Germinal center (tissue), 1 donor: ENCODE results near the gene GP9.
"Not testable (repeated sequence)": the region's sequence is repeated elsewhere in the genome, so short reads cannot be mapped to it uniquely, and the experiment has no call there.

ENCODE experiments used
- DNase-seq: peaks from one replicate; pipeline ENCODE4 v3.0.0; 2012; ENCODE audit warnings: mixed read lengths, low spot score

The GP9 gene

DNA sequence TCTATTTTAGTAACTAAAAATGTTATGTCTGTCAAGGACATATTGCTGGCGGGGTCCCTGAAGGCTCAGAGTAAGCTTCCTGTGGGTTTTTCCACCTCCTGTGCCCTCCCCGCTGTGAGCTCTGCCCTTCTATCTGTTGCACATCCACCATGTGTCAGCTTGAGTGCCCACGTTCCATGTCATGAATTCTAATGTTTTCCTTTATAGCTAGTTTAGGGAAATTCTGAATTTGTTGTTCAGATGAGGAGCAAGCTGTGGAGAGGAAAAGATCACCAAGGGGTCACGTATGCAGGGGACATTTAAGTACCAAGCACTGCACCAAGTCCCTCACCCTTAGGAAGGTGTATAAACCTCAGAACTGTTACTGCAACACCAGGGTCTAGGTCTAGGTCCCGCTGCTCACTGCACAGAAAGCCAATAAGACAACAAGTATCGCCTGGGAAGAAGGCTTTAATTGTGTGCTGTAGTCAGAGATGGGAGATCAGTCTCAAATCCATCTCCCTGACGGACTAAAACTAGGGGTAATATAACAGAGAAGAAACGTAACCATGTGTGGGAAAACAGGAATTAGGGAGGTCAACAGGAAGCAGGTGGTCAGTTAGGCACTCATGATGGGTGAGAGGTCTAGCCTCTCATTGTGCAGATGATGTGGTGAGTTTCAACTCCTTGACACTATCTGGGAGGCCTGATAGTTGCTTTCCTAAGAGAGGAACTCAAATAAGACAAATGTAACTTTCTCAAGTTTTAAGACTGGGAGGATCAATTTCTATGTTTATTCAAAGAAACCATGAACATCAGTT, 9.7 kb downstream of the GP9 start:
- DNase-seq = no peak

DNA sequence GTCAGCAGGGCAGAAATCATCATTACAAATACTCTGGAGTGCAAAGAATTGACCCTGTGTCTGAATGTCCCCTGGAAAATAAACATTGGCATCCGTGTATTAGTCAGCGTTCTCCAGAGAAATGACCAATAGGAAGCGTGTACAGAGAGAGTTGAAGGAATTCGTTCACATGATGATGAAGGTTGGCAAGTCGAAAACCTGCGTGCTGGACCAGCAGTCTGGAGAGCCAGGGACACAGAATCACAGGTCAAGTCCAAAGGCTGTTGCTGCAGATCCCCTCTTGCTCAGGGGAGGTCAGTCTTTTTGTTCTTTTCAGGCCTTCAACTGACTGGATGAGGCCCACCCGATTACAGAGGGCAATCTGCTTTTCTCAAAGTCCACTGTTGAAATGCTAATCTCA, 16.6 kb downstream of the GP9 start:
- DNase-seq = no peak

DNA sequence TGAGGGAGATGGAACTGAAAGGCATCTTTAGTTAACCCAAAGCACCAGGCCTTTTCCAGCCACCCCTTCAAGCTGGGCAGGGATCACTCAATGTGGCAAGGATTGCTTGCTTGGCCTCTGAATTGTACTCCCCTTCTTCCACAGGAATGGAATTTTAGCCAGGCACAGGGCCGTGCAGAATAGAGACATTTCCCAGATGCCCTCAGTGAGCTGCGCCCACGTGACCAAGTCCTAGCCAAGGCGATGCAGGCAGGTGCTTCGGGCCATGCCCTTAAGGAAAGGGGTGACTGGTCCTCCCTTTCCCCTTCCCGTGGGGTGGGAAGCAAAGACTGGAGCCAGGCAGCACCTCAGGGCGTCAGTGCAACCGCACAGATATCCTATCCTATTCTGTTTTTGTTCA, 17.9 kb downstream of the GP9 start:
- no peak for DNase-seq

DNA sequence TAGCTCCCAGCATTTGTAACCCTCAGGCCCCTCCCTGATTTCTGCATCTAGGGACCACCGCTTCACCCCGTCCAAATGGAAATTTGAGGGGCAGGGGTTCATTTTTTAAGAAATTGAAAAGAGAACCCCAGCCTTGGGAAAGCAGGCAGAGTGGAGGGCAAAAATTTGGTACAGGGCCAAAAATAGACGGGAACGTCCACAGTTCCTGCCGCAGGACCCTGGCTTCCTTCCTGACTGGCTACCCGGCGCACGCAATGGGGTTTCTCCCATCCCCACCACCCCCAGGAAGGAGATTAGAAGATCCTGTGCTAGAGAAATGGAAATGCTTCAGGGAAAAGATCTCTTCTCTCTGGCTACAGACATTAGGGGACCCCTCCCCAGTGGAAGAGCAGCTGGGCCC, 20.9 kb downstream of the GP9 start:
- no peak for DNase-seq

DNA sequence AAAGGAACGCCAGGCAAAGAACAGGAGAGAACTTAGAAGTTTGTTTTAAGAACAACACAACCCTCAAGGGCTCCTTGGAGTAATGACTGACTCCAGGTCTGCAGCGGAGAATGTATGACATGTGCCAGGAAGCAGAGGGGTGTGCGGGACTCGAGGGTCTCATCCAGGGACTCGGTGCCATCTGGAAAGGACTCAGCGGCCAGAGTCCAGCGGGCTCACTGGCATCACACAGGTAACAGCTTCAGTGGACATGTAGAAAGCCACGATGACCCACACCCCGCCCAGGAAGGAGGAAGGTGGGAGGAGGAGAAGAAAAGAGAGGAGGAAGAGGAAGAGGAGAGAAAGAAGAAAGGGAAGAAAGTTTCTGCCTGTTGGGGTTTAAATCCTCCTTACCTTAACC, 21.4 kb downstream of the GP9 start:
- no peak for DNase-seq

DNA sequence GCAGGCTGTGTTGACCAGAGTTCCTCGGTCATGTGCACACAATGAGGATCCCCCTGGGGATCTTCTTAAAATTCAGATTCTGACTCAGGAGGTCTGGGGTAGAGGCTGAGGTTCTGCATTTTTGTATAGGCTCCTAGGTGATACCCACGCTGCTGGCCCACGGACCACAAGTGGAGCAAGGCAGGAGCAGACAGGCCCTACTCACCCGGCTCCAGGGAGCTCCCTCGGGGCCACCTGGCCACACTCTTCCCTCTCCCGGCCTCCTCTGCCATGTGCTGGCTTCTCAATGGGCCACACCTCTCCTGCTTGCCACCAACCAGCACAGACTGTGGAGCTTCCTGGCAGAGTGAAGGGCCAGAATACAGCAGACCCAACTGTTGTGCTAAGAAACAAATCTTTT, 23.9 kb downstream of the GP9 start:
- DNase-seq = no peak

DNA sequence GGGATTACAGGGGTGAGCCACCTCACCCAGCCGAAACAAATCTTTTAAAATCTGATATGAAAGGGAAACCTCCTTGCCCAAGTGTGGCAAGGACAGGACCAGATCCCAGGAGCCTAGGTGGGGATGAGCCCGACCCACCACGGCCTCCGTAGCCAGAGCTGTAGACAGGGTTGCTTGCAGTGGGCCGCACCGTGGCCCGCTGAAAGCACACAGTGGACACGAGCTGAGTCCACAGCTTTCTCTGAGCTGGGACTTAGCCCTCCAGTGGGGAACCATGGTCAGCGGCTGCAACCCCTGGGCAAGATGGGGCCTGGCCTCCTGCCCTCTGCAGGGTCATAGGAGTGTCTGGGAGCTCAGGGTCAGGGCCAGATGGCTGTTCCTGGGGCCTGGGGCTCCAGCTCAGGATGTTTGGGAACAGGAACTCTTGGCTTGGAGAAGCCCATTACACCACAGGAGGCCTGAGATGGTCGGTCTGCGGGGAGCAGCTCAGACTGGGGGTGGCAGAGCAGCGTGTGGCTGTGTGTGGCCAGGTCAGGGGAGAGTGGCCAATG, 24.7 kb downstream of the GP9 start:
- DNase-seq = no peak

DNA sequence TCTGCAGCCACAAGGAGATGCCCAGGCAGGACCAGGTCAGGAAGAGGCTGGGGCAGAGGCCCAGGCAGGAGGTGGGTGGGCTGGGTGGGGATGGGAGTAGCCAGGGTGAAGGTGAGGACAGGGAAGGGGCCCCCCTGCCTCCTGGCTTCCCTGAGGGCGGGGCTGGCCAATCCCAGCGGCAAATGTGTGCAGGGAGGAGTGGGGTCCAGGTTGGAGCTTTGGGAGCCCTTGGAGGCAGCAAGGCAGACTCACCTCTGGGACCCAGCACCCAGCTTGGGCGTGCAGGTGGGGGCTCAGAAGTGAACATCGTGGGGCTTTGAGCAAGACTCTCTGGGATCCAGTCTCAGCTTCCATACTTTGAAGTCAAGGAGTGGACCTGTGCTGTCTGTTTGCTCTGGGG, 25.2 kb downstream of the GP9 start:
- no peak for DNase-seq

DNA sequence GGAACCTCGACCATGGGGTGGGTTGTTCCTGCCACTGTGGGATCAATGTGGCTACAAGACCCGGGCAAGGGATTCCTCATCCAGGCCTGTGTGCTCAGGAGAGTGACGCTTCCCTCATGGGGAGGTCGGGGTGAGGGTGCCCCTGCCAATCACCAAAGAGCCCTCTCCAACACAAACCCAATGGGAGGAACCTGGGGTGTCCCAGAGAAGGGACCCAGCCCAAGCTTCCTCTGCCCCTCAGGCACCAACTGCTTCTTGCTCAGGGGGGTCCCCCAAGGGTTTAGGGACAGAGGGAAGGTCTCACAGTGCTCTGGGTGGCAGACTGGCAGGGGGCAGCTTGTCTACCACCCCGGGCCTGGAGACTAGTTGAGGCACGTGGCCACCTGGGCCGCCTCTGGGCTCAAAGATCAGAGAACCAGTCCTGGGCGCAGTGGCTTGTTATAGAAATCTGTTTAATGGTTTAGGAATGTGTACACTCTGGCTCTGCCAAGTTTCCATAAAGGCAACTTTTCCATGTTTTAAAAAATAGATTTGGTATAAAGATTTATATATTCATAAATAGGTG, 26.6 kb downstream of the GP9 start:
- no peak for DNase-seq

DNA sequence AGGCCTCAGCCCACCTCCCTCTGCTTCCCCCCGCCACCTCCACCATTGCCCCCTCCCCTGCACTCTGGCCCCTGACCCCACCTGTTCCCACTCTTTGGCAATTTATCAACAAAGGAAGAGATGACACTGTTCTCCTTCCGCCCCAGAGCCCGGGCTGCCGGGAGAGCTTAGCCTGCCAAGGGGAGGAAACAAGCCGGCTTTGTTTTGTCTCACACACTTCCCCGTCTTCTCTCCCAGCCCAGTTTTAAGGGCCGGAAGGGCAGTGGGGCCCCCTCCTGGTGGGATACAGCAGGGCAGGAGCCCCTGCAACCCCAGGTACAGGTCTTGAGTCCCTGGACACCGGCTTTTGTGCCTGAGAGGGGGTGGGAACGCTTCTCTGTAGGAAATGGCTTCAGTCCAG, 27.3 kb downstream of the GP9 start:
- DNase-seq = not testable (repeated sequence)

DNA sequence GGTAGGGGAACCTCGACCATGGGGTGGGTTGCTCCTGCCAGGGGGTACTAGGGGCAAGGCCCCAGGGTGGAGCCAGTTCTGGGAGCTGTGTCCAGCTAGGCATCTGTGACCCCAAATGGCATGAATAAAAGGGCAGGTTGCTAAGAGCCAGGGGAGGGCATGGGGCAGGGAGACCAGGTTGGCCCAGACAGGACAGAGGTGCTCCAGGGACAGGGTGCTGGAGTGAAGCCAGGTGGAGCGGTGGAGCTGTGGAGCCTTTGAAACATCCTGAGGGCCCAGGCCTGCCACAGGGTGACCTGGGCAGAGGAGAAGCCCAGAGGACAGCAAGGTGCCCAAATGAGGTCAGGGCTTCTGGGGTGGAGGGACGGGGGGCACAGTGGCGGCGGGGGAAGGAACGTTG, 27.7 kb downstream of the GP9 start:
- DNase-seq = not testable (repeated sequence)

DNA sequence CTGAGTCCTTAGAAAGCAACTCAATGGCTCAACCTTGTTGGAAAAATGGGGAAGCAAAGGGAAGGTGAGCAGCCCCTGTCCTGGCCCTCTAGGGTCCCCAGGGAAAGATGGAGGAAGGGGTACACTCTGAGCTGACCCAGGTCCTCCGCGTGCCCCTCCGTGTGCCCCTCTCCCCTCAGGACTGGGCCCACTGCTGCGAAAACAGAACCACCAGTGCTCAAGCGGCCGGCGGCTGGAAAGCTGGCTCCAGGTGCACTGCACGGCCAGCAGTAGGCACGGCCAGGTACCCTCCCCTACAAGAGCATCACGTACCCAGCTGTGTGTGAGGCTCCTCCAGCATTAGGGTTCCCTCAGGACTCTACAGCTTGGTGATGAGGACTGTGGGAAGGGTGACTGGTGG, 34.7 kb downstream of the GP9 start:
- no peak for DNase-seq

DNA sequence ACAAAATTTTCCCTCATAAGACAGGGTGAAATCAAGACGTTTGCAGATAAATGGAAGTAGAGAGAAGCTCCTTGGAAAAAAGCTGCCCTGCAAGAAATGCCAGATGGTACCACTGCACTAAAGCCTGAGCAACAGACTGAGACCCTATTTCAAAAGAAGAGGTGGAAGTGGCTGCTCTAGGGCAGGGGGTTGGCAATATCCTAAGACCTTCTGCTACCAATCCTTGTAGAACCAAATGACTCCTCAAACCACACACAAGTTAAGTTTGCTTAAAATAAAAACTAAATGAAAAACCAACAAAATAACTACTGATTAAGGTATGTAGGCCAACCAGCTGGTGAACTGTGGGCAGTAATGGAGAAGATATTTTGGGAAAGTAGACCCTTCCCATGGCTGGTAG, 39.7 kb downstream of the GP9 start:
- no peak for DNase-seq

DNA sequence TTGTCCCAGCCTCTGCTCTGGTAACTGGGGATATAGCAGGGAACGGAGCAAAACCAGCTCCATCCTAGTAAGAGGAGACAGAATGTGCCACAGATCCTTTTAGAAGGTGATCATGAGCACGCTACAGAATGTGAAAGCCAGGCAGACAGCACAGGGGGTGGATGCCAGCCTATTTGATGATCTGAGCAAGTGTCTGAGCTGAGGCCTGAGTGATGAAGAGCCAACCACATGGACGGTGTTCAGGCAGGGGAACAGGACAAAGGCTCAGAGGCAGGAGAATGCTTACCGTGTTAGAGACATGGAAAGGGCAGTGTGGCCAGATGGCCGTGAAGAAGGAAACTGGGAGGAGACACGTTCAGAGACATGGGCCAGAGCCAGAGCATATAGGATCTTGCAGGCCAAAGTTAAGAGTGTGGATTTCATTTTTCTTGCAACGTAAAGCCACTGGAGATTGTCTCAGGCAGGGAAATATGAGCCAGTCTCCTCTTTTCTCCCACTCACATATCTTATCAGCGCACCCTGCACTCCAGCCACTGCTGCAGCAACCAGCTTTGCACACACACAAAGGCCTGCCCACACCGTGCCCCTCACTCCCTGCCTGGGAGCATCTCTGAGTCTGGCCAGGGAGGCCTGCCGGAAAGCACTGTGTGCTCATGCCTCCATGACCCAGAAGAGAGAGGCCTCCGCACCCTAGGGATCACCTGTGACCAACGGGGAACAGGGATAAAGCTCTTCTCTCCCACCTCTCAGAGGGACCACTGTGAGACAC, 41.0 kb downstream of the GP9 start:
- no peak for DNase-seq

DNA sequence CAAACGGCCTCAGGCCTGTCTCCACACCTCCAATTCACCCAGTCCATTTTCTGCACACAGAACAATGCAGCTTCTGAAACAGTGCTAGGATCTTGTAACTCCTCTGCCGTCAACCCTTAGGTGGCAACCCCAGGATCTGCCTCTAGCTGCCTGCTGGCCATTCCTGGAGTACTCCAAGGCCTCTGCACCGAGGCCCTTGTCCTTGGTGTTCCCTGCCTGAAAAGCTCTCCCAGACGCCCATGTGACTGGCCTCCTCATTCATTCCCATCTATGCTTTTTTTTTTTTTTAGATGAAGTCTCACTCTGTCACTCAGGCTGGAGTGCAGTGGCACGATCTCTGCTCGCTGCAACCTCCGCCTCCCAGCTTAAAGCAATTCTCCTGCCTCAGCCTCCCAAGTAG, 42.7 kb downstream of the GP9 start:
- DNase-seq = no peak

DNA sequence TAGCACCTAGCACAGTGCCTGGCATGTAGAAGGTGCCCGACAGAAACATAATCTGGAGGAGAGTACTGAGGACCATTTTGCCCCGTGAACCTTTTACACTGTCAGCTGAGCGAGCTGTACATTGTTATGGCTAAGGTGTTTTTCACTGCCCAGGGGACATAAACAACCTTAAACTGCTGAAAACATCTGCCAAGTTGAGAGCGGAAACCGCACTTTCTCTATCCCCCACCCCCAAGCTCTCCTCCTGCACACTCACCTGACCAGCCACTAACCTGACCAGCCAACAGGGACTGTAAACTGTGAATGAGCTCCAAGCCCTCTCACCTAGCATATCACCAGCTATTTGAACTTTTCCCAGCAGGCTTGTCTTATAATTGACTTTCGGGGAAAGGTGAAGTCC, 43.5 kb downstream of the GP9 start:
- DNase-seq = no peak

DNA sequence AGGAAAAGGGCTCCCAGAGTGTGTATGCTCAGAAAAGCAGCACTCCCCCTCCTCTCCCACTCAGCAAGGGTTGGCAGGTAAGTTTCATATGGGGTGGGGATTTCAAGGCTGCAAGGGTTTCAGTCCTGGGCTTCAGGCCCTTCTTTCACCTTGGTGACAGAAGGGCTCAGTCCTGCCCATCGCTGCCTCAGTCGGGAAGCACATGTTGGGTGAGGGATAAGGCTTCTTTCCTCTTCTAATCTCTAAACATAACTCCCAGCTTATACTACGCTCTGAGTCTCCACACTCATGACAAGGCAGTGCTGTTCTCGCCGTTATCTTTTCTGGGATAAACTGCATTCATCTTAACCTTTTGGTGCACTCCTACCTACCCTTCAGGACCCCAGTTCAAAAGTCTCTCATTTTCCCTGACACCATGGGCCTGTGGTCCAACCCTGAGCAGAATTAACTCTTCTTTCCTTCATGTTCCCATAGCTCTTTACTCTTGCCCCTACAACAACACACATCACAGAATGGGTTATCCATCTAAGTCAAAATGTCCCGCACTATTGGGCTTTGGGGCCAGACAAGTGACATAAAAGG, 44.0 kb downstream of the GP9 start:
- DNase-seq = no peak

DNA sequence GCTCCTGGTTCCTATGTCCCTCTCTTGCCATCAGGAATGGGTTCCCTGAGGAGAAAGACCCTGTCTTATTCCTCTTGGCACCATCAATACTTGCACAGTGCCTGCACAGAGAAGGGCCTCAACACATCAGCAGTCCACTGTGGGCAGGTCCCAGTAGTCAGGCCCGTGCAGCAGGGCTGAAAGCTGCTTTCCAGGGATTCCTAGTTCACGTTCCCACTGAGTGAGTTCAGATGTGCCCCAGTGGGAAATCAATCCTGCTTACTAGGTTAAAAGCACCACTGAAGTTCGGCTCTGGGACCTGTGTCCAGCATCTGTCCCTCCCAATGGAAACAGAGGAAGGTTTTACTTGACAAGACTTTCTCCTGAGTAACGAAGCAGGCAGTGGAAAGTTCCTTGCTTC, 45.3 kb downstream of the GP9 start:
- DNase-seq = no peak

DNA sequence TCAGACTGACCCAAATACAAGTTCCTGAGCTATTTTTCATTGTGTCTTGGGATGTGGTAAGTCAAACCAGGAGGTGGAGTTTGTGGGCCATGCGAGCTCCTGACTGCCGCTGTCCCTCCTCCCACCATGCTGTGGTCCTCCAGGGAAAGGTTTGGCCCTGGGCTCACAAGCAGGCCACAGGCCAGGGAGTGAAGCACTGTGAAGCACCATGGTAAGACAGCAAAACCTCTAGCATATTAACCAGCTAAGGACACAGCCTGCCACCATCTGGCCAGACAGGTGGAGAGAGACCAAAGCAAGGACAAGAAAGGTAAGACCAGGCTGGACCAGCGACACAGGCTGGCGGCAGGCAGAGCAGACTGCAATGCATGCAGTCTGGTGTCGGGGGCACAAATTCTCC, 45.7 kb downstream of the GP9 start:
- no peak for DNase-seq

DNA sequence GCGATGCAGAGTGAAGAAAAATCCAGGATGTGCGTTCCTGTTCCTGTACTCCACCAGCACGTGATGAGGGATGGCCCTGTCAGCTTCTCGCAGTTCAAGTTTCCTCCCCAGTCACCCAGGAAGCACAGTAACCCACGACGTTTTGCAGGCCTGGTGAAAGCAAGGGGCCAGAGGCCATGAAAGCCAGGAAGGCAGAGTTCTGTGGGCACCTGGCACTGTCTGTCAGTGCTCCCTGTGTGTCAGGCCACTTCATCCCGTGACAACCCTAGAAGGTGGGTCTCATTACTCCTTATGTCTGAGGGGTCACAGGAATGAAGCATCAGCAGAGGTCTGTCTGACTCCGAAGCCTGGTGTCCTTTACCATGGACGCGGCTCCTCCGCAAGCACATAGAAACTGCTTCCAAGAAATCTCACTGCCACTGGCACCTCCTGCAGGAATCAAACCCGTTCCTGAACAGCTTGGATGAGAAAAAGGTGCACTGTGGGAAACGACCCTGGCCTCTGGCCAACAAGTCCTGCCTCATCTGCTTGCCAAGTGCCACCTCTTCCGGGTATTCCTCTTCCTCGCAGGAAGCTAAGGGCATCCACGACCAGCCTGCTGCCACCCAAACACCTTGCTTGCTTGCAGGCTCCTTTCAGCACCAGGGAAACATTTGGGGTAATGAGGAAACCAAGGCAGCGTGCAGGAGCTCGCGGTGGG, 46.4 kb downstream of the GP9 start:
- DNase-seq = no peak

DNA sequence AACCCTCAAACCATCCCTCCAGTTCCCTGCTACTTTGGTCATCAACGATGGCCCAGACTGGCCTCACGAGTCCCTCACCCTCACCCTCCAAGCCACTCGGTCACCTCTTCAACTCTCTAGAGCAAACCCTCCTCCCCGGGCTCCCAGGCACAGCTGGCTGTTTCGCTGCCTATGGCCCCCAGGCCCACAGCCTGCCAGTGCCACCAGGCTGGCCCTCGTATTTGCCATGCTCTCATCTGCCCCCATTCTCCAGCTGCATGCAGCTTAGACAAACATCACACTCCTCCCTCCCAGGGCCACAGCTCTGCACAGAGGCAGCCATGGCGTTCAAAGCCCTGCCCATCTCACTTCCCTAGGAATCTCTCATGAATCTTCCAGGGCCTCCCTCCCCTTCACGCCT, 47.2 kb downstream of the GP9 start:
- no peak for DNase-seq
